Measurements from ENCODE around the gene MNT.

Gene MNT

DNA sequence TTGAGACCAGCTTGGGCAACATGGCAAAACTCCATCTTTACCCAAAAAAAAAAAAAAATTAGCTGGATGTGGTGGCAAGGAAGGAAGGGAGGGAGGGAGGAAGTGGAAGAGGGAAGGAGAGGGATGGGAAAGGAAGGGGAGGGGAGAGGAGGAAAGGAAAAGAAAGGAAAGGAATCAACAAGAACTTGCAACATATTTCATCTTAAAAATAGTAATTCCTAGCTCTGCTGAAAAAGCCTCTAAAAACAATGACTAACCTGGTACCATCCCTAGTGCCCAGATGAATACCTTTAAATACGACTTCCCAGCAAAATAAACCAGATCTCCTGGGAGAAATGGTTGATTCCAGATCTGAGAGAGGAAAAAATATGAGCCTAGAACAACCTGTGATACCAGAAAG lies 27.1 kb upstream of the MNT start:
- no peak overlapping the region for H3K4me3 ChIP-seq (ENCODE audit: control insufficient read depth, low read depth, low read length)
- TF ChIP-seq, protein P1, sequence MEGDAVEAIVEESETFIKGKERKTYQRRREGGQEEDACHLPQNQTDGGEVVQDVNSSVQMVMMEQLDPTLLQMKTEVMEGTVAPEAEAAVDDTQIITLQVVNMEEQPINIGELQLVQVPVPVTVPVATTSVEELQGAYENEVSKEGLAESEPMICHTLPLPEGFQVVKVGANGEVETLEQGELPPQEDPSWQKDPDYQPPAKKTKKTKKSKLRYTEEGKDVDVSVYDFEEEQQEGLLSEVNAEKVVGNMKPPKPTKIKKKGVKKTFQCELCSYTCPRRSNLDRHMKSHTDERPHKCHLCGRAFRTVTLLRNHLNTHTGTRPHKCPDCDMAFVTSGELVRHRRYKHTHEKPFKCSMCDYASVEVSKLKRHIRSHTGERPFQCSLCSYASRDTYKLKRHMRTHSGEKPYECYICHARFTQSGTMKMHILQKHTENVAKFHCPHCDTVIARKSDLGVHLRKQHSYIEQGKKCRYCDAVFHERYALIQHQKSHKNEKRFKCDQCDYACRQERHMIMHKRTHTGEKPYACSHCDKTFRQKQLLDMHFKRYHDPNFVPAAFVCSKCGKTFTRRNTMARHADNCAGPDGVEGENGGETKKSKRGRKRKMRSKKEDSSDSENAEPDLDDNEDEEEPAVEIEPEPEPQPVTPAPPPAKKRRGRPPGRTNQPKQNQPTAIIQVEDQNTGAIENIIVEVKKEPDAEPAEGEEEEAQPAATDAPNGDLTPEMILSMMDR (IDR thresholded peaks at IDR 0.05; ENCODE audit: control insufficient read depth, insufficient read depth, low read depth, low read length, missing control alignments) = no peak
- no peak for DNase-seq (ENCODE audit: low read depth)

DNA sequence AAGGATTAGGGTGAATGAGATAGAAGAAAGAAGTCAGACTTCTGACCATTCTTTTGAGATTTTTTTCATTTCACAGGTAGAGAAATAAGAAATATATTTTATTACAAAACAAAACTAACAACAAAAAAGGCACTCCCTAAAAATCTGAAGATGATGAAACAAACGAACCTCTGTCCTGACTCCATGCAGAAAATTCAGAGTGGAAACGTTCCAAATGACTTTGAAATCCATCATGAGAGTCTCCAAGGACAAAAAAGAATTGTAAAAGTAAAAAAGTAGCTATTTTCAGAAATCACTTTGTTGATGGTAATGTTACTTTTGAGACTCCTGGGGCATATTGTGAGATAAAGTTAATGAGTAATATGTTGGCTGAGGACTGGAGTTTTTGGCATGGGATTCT lies 26.4 kb upstream of the MNT start:
- TF ChIP-seq, protein P1 (IDR thresholded peaks at IDR 0.05; ENCODE audit: control insufficient read depth, insufficient read depth, low read depth, low read length, missing control alignments) = no peak
- H3K4me3 ChIP-seq (ENCODE audit: control insufficient read depth, low read depth, low read length) = no peak overlapping the region
- DNase-seq (ENCODE audit: low read depth) = no peak

DNA sequence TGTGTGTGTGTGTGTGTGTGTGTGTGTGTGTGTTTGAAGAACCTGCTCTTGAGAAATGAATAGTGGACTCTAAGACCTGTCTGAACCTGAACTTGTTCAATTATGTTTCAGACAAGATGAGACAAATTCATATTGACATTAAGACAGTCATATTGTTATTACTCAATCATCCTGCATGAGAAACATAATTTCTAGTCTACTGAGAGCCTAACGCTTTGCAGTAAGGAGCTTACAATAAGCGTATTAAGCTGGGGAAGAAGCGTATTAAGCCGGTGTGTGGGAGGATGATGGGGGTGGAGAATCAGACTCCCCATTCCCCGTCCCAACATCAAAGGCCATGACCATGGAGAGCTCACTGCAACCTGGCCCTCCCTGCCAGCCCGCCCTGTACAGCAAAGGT lies 22.4 kb upstream of the MNT start:
- H3K4me3 ChIP-seq (ENCODE audit: control insufficient read depth, low read depth, low read length) = no peak overlapping the region
- TF ChIP-seq, protein P1 (IDR thresholded peaks at IDR 0.05; ENCODE audit: control insufficient read depth, insufficient read depth, low read depth, low read length, missing control alignments) = no peak
- no peak for DNase-seq (ENCODE audit: low read depth)

DNA sequence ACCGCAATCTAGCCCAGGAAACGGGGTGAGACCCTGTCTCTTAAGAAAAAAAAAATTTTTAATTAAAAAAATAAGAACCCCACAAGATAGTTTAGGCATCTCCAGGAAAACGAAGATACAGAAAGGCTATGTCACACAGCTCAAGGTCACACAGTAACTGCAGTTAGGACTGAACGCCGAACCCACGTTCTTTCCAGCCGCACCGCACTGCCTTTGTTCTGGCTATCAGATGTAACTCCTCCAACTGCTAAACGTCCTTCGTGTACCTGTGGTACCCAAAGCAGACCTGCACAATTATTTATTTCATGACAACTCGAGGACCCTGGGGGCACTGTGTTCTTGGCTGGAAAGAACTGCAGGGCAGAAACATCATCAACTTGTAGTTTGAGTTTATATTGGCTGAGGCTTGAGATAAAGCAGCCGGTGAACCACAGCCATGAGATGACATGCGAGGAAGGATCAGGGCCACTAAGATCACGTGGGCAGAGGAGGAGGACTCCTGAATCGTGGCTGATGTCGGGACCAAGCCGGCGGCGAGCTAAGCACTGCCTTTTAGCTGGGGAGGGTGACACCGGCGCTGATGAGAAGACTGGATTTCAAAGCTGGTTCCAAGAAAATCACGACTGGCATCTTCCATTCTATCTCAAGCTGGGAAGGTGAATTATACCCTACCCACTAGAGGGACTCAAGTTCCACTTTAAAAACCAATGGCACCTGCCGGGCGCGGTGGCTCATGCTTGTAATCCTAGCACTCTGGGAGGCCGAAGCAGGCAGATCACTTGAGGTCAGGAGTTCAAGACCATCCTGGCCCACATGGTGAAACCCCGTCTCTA lies 20.7 kb upstream of the MNT start:
- no peak for DNase-seq (ENCODE audit: low read depth)
- H3K4me3 ChIP-seq (ENCODE audit: control insufficient read depth, low read depth, low read length) = no peak overlapping the region

DNA sequence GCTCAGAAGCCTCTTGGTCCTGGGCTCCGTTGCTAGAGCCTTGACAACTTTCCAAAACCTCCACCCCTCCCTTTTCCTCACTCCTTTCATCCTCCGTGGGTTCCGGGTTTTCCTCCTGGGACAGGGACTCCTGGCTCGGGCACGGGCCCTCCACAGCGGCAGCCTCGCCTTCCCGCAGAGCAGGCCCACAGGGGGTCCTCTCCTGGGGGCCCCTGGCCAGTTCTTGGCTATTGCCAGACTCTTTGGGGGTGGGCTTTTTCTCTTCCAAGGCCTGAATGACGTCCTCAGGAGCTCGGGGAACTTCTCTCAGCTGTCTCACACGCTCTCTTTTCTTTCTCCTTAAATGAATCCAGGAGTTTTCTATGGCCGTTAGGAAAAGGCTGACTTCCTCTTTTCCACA lies 19.3 kb upstream of the MNT start:
- DNase-seq (ENCODE audit: low read depth) = no peak
- TF ChIP-seq, protein P1 (IDR thresholded peaks at IDR 0.05; ENCODE audit: control insufficient read depth, insufficient read depth, low read depth, low read length, missing control alignments) = no peak
- H3K4me3 ChIP-seq (ENCODE audit: control insufficient read depth, low read depth, low read length) = no peak overlapping the region

More for the DNA sequence above, 20.7 kb upstream of the MNT start:
- TF ChIP-seq, protein P1 (IDR thresholded peaks at IDR 0.05; ENCODE audit: control insufficient read depth, insufficient read depth, low read depth, low read length, missing control alignments) = peak; percentile 15

DNA sequence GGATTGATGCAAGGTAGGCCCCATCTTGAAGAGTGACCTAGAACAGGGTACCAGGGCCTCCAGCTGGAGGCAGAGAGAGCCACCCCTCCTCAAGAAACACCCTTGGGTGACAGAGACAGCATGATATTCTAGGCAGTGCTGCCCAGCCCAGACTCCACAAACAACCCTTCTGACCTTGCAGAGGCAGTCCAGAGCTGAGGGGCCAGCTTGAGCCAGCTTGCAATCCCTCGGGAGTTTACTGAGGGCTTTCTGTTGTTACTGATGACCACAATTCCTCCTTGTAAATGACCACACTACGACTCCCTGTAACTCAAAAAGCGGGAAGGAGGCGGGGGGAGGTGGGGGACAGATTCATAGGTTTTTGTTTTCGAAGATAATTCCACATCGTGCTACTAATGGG lies 18.6 kb upstream of the MNT start:
- H3K4me3 ChIP-seq (ENCODE audit: control insufficient read depth, low read depth, low read length) = no peak overlapping the region
- TF ChIP-seq, protein P1 (IDR thresholded peaks at IDR 0.05; ENCODE audit: control insufficient read depth, insufficient read depth, low read depth, low read length, missing control alignments) = no peak
- DNase-seq (ENCODE audit: low read depth) = no peak
